ENCODE data around the gene KCTD2.

- TF ChIP-seq POLR2A (IDR thresholded peaks at IDR 0.05): peak in 1 of 2 donors; percentile 82
- TF ChIP-seq, protein P1, sequence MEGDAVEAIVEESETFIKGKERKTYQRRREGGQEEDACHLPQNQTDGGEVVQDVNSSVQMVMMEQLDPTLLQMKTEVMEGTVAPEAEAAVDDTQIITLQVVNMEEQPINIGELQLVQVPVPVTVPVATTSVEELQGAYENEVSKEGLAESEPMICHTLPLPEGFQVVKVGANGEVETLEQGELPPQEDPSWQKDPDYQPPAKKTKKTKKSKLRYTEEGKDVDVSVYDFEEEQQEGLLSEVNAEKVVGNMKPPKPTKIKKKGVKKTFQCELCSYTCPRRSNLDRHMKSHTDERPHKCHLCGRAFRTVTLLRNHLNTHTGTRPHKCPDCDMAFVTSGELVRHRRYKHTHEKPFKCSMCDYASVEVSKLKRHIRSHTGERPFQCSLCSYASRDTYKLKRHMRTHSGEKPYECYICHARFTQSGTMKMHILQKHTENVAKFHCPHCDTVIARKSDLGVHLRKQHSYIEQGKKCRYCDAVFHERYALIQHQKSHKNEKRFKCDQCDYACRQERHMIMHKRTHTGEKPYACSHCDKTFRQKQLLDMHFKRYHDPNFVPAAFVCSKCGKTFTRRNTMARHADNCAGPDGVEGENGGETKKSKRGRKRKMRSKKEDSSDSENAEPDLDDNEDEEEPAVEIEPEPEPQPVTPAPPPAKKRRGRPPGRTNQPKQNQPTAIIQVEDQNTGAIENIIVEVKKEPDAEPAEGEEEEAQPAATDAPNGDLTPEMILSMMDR (IDR thresholded peaks at IDR 0.05): no peak
Observed at GRCh38 chr17:75046407-75047289, at the start of gene KCTD2, which contains the start of gene ATP5PD.

Measured in lower leg skin (tissue), 3 donors.